HG03139 (cell line): ENCODE data around the gene WDR59.
"Not testable (repeated sequence)": the region's sequence is repeated elsewhere in the genome, so short reads cannot be mapped to it uniquely, and the experiment has no call there.

ENCODE experiments used
- ATAC-seq: cut with Tn5 transposase; IDR thresholded peaks from one replicate; pipeline ENCODE4 v1.9.1; 2021; ENCODE audit not compliant: unreplicated experiment

The WDR59 gene

DNA sequence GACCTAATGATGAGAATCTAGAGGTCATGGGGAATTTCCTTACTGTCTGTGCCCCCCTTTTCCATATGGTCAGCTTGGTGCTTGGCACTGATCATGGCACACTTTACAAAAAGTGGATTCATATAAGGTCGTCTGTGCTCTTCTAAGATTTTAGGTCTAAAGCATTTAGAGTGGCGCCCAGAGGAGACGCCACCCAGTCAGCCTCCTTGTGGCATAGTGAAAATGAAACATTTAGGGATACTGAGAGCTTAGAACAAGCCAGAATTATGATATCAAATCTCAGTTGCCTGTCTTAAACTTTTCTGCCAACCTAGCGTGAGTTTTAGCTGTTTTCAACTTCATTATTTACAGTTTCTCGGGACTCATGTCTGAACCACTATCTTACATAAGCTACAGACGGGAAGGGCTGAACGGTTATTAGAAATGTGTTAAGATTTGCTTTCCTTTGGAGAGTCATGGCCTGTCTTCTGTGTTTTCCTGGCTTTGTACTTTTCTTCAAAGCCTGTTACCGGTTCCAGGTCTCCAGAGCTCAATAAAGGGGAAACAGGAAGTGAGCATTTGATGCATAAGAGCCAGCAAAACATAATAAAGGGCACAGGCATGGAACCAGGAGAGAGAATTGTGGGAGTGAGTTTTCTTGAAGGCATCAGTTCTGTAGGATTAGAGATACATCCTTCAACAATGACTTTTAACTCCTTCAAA, 27.6 kb upstream of the WDR59 start:
- ATAC-seq = peak; percentile 13

DNA sequence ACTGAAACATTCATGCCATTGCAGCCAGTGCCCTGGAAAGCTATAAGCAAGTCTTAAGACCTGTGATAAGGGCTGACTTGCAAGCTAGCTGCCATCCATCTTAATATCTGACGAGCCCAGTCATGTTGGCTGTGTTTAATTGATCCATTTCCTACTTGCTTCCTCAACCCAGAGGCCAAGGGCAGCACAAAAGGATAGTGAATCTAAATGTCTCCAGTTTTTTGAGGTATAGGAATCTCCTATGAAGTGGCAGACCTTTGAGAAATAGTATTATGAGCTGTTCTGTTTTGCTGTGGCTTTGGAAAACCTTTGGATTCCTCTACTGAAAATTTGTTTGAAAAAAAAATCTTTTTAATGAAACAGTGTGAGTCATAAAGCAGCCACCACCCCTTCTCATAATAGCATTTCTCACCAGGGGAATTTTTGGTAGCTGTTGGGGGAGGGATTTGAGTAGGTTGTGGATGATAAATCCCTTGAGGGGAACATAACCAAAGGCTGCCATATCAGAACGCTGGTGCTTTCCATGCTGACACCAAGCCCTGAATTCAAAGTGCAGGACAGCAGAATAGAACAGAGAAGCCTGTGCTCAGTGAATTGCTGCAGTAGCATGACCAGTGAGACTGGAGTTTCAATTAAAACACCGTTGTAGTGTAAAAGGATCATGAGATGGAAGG, 26.8 kb upstream of the WDR59 start:
- ATAC-seq = peak; percentile 59

DNA sequence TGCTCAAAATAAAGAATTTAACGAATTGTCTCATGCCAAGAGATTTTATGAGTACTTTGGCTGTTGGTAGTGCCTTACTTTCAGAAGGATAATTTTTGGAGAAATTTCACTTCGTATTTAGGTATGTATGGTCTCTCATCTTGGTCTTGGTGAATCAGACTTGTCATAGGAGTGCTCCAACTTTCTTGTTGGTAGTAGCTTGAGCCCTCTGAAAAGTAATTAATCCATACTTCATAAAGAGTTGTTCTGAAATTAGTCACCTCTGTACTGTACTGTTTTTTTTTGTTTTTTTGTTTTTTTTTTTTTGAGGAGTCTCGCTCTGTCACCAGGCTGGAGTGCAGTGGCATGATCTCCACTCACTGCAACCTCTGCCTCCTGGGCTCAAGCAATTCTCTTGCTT, 25.5 kb upstream of the WDR59 start:
- ATAC-seq = no peak

DNA sequence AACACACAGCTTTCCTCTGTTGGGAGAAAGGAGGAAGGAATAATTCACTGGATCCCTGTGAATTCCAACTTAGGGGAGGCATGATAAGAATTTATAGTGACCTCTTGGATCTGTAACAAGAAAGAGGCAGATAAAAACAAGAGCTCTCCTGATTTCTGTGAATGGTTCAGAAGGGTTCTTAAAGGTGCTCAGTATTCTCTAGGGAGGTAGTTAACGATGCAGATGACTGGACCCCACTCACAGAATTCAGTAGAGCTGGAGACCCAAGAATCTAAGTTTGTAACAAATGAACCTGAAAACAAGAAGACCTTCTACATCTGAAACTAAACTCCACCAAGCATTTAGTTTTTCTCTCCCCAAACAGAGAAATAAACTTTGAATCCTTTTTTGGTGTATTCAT, 22.5 kb upstream of the WDR59 start:
- no peak for ATAC-seq

DNA sequence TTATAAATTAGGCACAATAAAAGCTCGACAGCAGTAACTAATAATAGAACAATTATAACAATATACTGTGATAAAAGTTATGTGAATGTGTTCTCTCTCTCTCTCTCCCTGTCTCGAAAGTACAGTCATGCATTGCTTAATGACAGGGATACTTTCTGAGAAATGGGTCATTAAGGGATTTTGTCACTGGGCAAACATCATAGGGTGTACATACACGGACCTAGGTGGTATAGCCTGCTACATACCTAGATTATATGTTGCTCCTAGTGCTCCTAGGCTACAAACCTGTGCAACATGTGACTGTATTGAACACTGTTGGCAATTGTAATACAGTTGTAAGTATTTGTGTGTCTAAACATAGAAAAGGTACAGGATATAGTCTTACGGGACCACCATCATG, 20.8 kb upstream of the WDR59 start:
- no peak for ATAC-seq

DNA sequence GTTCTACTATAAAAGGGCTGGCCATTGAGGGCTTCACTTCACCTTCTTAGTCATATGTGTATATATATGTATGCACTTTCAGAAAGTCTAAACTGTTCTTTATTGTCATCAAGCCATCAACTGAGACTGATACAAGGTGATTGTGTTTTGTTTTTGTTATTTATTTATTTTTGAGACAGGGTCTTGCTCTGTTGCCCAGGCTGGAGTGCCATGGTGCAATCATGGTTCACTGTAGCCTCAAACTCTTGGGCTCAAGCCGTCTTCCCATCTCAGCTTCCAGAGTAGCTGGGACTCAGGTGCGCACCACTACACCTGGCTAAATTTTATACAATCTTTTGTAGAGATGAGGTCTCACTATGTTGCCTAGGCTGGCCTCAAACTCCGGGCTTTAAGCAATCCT, 19.5 kb upstream of the WDR59 start:
- ATAC-seq = no peak

DNA sequence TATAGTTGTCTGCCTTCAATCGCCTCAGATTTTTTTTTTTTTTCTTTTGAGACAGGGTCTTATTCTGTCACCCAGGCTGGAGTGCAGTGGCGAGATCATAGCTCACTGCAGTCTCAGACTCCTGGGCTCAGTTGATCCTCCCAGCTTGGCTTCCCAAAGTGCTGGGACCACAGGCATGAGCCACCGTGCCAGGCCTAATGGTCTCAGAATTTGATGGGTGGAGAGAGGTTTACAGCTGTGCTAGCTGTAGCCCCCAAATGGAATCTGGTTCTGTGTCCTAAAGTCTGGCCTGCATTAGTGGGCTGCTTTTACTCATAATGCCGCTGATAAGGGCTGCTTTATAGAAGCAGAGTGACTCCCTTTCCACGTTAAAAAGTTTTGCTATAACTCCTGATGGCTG, 19.0 kb upstream of the WDR59 start:
- no peak for ATAC-seq

DNA sequence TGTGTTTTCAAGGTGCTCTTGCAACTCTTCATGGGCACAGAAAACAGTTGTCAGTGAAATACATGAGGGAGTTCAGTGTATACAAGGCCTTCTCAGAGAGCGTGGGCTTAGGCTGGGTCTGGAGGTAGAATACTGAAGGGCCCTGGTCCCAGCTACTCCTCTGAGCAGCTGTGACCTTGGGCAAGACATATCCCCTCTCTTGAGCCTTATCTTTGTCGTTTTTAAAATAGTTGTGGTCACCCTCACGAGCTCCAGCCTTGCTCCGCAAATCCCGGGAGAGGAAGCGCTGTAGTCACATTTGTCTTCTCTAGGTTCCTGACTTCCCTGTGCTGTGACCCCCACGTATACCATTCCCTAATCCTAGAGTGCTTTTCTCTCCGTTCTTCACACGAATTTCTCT, 17.6 kb upstream of the WDR59 start:
- no peak for ATAC-seq

DNA sequence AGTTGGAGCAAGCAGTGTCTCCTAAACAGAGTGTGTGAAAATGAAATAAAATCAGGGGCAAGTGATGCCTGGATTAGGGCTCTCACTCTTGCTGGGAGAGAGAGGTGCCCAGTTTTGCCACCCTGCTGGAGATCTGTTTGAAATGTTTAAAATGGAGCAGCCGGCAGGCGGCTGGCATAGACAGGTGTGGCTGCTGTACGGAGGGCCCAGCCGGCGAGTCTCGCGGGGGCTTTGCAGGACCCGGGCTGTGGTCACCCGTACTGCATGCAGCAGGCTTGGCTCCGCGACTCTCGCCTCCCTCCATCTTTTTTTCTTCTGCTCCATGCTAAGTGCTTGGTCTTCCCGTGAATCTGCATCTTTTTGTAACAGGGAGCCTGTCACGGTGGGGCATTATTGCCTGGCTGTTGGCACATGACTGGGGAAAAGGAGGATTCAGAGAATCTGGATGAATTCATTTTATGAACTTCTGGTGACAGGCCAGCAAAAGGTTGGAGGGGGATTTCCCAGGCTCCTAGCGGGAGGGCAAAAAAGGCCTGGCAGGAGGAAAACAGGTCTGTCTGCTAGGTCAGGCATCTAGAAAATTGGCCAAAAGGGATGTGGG, 15.7 kb upstream of the WDR59 start:
- ATAC-seq = no peak

DNA sequence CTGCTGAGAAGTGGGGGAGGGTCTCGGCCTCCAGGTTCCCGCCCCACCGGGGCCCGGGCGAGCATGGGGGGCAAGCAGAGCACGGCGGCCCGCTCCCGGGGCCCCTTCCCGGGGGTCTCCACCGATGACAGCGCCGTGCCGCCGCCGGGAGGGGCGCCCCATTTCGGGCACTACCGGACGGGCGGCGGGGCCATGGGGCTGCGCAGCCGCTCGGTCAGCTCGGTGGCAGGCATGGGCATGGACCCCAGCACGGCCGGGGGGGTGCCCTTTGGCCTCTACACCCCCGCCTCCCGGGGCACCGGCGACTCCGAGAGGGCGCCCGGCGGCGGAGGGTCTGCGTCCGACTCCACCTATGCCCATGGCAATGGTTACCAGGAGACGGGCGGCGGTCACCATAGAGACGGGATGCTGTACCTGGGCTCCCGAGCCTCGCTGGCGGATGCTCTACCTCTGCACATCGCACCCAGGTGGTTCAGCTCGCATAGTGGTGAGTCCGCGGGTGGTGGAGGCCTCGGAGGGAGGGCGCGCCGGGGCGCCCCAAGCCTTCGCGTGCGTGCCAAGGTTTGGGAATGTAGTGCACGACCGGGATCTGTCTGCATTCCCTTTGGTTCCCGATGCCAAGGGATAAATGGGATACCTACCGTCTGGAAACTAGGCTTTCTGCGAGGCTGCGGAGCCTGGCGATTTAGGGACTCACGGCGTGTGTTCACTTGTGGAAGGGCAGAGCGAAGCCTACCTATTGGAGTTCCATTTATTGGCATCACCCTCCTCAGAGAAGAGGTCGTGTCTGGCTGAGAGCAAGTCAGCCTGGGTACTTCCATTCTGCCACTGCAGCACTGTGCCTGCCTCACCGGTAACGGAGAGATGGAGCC, 14.9 kb upstream of the WDR59 start:
- ATAC-seq = peak; percentile 38

DNA sequence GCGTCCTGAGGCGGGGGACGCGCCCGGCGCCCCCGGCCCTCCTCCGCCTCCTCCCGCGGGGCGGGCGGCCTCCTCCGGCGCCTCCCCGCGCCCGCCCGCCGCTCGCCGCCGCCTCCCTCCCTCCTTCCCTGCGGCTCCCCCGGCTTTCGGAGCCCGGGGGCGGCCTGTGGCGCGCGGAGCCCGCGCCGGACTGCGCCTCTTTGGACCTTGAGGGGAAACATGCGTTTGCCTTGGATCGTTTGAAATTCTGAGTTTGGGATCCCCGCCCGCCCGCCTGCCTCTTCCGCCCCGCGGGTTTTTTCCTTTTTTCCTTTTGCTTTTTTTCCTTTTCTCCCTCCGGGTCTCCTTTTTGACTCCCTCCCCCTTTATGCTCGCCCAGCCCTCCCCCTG, 14.3 kb upstream of the WDR59 start:
- ATAC-seq = peak; percentile 26

DNA sequence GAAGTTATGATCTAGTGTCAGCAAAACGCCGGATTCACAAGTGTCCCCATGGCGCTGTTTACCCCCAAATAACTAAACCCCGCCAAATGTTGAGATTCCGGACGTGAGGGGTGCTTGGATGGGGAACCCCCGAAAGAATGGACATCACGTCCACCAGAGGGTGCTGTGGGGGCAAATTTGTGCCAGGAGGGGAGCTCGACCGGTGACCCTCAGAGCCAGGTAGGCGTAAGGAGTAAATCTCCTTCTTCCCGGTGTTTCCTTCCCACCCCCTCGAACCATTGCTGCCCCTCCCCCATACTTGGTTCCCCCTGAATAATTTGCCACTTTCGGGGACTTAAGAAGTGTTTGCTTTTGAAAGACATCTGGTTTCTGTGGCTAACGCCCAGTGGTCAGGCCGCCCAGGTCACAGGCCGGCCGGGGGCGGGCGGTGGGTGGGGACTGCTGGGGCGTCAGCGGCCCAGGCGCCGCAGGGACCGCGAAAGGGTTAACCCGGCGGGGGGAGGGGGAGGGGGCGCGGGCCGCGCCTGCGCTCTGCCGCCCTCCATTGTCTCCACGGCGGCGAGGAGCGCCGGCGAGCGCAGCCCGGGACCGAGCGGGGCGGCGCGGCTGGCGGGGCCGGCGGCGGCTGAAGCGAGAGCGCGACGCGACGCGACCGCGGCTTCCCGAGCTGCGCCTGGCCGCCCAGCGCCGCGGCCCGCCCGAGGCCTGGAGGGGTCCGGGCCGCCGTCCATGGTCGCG, 13.7 kb upstream of the WDR59 start, which contains the start of gene ZNRF1:
TSS of gene ZNRF1 (plus strand) at position 544 of the 738 bp plus-strand sequence. CDS start 648 bp downstream, outside the sequence.
- peak; percentile 55 for ATAC-seq

DNA sequence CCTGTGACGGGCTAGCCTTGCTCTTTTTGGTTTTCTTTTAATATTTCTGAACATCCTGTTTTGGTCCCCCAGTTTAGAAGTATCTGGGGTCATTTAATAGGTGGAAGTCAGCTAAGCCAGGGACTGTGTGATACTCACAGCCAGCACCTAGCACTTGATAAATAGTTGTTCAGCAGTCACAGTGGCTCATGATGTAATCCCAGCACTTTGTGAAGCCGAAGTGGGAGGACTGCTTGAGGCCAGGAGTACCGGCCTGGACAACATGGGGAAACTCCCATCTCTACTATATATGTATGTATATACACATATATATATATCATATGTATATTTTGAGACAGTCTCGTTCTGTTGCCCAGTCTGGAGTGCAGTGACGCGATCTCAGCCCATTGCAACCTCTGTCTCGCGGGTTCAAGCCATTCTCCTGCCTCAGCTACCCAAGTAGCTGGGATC, 12.1 kb upstream of the WDR59 start:
- ATAC-seq = no peak

DNA sequence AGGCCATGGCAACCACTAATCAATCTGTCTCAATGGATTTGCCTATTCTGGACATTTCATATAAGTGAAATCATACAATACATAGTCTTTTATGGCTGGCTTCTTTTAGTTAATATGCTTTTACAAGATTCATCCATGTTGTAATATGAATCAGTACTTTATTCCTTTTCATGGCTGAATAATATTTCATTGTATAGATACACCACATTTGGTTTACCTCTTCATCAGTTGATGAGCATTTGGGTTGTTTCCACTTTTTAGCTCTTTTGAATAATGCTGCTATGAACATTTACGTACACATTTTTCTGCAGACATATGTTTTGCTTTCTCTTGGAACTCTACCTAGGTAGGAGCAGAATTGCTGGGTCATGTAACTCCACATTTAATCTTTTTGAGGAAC, 11.1 kb upstream of the WDR59 start:
- no peak for ATAC-seq

DNA sequence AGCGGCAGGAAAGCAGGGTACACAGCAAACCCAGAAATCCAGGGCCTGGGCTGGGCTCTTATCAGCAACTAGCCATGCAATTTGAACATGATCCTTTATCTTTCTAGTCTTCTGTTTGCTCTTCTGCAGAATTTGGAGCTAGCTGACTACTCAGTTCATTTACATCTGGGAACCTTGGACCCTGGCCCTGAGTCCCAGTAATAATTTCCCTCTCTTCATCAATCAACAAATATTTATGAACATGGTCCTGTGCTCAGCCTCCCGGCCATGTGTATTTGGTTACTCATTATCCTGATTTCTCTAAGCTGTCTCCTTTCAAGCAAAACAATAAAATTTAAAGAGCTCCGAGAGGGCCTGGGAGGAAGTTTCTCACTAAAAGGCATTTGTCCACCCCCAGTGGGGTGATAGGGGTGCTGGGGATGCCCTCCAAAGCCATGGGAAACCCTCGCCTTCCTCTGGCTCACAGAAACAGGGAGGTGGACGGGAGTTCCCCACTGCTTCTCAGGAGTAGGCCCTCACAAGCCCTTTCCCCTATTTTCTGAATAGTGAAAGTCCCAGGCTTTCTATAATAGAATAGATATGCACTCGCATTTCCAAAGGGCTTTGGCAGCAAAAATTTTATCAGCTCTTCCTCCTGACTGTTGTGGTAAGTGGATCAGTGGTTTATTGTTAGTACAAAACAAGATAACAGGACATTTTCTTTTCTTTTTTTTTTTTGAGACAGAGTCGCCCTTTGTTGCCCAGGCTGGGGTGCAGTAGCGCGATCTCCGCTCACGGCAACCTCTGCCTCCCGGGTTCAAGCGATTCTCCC, 6.9 kb upstream of the WDR59 start:
- no peak for ATAC-seq

DNA sequence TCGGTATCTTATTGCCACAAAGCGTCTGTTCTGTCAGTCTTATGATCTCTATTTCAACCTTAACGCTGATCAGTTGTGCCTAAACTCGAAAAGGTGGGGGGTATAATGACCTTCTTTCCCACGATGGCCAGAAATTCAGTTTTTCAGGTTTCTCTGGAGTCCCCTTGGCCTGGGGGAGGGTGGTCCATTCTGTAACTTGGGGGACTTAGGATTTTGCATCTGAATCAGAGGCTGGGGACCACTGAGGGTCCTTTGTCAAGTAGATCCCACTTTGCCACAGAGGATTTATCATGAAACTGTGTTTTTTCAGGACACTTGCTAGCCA, 6.3 kb upstream of the WDR59 start:
- ATAC-seq = no peak

DNA sequence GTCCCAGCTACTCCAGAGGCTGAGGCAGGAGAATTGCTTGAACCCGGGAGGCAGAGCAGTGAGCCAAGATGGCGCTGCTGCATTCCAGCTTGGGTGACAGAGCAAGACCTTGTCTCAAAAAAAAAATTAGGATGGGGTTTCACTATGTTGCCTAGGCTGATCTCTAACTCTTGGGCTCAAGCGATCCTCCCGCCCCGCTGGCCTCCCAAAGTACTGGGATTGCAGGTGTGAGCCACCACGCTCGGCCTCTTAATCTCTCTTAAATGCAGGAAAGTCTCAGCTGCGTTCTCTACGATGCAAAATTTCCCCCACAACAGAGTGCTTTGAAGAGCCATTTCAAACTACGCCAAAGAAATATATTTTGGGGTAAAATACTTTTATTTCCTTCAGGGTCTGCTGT, 5.9 kb upstream of the WDR59 start:
- ATAC-seq = no peak

DNA sequence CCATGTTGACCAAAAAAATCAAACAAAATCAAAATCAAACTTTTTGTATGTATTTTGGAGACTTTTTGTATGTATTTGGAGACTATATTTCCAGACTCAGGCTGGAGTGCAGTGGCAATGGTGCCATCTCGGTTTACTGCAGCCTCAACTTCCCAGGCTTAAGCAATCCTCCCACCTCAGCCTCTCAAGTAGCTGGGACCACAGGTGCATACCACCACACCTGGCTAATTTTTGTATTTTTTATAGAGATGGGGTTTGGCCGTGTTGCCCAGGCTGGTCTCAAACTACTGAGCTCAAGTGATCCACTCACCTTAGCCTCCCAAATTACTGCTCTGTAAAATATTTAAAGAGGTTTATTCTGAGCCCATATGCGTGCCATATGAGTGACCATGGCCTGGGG, 4.9 kb upstream of the WDR59 start:
- not testable (repeated sequence) for ATAC-seq

DNA sequence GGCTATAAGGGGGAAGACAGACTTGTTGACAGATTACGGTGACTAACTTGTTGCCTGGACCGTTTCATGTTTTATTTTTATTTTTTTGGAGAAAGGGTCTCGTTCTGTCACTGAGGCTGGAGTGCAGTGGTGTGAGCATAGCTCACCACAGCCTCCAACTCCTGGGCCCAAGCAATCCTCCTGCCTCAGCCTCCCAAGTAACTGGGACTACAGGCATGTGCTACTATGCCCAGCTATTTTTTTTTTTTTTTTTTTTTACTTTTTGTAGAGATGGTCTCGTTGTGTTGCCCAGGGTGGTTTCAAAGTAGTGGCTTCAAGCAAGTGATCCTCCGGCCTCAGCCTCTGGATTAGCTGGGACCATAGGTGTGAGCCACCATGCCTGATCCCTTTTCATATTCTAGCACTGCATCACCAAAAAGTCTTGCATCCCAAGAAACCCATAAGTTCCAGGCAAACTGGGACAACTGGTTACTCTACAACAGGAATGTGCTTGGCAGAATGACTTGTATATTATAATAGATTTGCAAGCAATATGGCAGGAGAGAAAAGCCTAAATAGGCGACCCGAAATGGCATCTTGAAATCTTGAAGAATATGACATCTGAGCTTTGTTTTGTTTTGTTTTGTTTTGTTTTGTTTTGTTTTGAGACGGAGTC, 2.2 kb upstream of the WDR59 start:
- ATAC-seq = no peak

DNA sequence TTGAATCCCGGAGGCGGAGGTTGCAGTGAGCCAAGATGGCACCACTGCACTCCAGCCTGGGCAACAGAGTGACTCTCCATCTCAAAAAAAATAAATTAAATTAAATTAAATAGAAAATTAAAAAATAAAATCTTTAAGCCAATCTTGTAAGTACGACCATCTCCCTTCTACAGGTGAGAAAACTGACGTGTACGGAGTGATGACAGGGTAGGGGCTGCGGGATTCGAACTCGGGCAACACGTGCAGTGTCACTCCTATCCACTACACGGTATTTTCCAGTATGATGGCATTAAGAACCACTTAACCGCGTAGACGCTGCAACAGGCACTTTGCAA, 762 bp downstream of the WDR59 start:
- no peak for ATAC-seq
